ENCODE measurements around the gene NRG2.

DNA sequence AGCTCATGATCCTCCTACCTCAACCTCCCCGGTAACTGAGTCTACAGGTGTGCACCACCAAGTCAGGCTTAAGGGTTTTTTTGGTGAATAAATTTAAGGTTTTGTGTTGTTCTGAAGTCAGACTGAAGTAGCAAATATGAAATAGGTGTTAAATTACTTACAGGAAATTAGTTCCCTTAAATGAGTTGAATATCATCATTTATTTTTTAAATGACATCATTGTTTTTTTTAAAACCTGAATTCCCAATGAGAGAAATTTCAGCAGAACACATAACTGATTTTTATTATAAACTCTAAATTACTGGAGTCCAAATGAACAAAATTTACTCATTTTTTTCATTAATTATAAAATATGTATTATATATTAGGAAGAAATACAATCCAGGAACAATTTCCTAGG lies 33.0 kb upstream of the NRG2 start:
- TF ChIP-seq, protein P1, sequence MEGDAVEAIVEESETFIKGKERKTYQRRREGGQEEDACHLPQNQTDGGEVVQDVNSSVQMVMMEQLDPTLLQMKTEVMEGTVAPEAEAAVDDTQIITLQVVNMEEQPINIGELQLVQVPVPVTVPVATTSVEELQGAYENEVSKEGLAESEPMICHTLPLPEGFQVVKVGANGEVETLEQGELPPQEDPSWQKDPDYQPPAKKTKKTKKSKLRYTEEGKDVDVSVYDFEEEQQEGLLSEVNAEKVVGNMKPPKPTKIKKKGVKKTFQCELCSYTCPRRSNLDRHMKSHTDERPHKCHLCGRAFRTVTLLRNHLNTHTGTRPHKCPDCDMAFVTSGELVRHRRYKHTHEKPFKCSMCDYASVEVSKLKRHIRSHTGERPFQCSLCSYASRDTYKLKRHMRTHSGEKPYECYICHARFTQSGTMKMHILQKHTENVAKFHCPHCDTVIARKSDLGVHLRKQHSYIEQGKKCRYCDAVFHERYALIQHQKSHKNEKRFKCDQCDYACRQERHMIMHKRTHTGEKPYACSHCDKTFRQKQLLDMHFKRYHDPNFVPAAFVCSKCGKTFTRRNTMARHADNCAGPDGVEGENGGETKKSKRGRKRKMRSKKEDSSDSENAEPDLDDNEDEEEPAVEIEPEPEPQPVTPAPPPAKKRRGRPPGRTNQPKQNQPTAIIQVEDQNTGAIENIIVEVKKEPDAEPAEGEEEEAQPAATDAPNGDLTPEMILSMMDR (IDR thresholded peaks at IDR 0.05): no peak
- TF ChIP-seq ZFX (IDR thresholded peaks at IDR 0.05; ENCODE audit: borderline replicate concordance): no peak

Data from 22Rv1 (cell line).